WTC11 (cell line): ENCODE data around the gene MANBA. TPM values are rescaled to one million over a fixed set of nuclear protein-coding genes. Genes with fewer than 3 reads are reported as not detected.

Experiments
- ATAC-seq: fragments of 200-7000 bp; cut with Tn5 transposase; 2 replicates; pipeline ENCODE4 v1.10.0; 2021; ENCODE audit warnings: mild to moderate bottlenecking, moderate library complexity
- CTCF ChIA-PET: fragments of 300-600 bp; sonication (Branson Sonifier 250); formaldehyde crosslinking; loops from one replicate; lab custom pipeline; 2021; ENCODE audit warnings: antibody characterized with exemption; lab: Charles Lee
- POLR2A ChIA-PET: fragments of 350-600 bp; sonication (Branson Sonifier 250); formaldehyde crosslinking; loops from one replicate; lab custom pipeline; 2021; ENCODE audit warnings: antibody characterized with exemption; lab: Charles Lee
- DNase-seq: peaks from one replicate; pipeline ENCODE4 v3.0.0; 2021; ENCODE audit warnings: low spot score
- H3K27ac Mint-ChIP-seq: 2 replicates; pipeline ENCODE4 v1.8.0; 2021; ENCODE audit warnings: mixed read lengths
- H3K27me3 Mint-ChIP-seq: 2 replicates; pipeline ENCODE4 v1.8.0; 2021; ENCODE audit warnings: low read depth, mild to moderate bottlenecking, moderate library complexity, mixed read lengths
- H3K36me3 Mint-ChIP-seq: 2 replicates; pipeline ENCODE4 v1.8.0; 2021; ENCODE audit warnings: mixed read lengths
- H3K4me1 Mint-ChIP-seq: 2 replicates; pipeline ENCODE4 v1.8.0; 2022; ENCODE audit warnings: mixed read lengths
- H3K4me3 Mint-ChIP-seq: 2 replicates; pipeline ENCODE4 v1.8.0; 2021; ENCODE audit warnings: mild to moderate bottlenecking, moderate library complexity, mixed read lengths
- H3K9me3 Mint-ChIP-seq: 2 replicates; pipeline ENCODE4 v1.8.0; 2021; ENCODE audit warnings: mixed read lengths
- ATF6 ChIP-seq: sonication (generic); formaldehyde crosslinking; IDR thresholded peaks from 2 replicates; pipeline ENCODE4 v1.8.1; 2023; ENCODE audit warnings: mild to moderate bottlenecking, missing genetic modification reagents
- CBFB ChIP-seq: sonication (generic); formaldehyde crosslinking; IDR thresholded peaks from 2 replicates; pipeline ENCODE4 v1.8.1; 2022; ENCODE audit warnings: mild to moderate bottlenecking, low read depth, missing genetic modification reagents
- CREB1 ChIP-seq: sonication (generic); formaldehyde crosslinking; IDR thresholded peaks from 2 replicates; pipeline ENCODE4 v1.8.0; 2023; ENCODE audit warnings: mild to moderate bottlenecking, missing genetic modification reagents
- E2F4 ChIP-seq: sonication (generic); formaldehyde crosslinking; IDR thresholded peaks from 2 replicates; pipeline ENCODE4 v1.8.1; 2022; ENCODE audit warnings: low read depth, mild to moderate bottlenecking, moderate library complexity, missing genetic modification reagents, borderline replicate concordance
- E2F5 ChIP-seq: sonication (generic); formaldehyde crosslinking; IDR thresholded peaks from 2 replicates; pipeline ENCODE4 v1.8.1; 2022; ENCODE audit warnings: mild to moderate bottlenecking, moderate library complexity, missing genetic modification reagents
- FOXK1 ChIP-seq: sonication (generic); formaldehyde crosslinking; IDR thresholded peaks from 2 replicates; pipeline ENCODE4 v1.8.0; 2022; ENCODE audit warnings: mild to moderate bottlenecking, moderate library complexity, missing genetic modification reagents
- HMGXB4 ChIP-seq: sonication (generic); formaldehyde crosslinking; IDR thresholded peaks from 2 replicates; pipeline ENCODE4 v1.8.1; 2023; ENCODE audit warnings: mild to moderate bottlenecking, moderate library complexity, missing genetic modification reagents
- NR3C1 ChIP-seq: sonication (generic); formaldehyde crosslinking; conservative IDR thresholded peaks from 2 replicates; pipeline ENCODE4 v1.8.1; 2023; ENCODE audit warnings: low read depth, mild to moderate bottlenecking, missing genetic modification reagents
- PRRX2 ChIP-seq: fragments of 250-450 bp; sonication (Bioruptor Pico); IDR thresholded peaks from 2 replicates; pipeline ENCODE4 v1.8.0; 2021; ENCODE audit warnings: mild to moderate bottlenecking
- RORB ChIP-seq: fragments of 250-450 bp; sonication (Bioruptor Pico); IDR thresholded peaks from 2 replicates; pipeline ENCODE4 v1.9.0; 2021; ENCODE audit warnings: mild to moderate bottlenecking
- STAT6 ChIP-seq: sonication (generic); formaldehyde crosslinking; conservative IDR thresholded peaks from 2 replicates; pipeline ENCODE4 v1.8.1; 2023; ENCODE audit warnings: mild to moderate bottlenecking, low read depth, missing genetic modification reagents, moderate library complexity
- TEAD1 ChIP-seq: sonication (generic); formaldehyde crosslinking; IDR thresholded peaks from 2 replicates; pipeline ENCODE4 v1.8.0; 2022; ENCODE audit warnings: mild to moderate bottlenecking, missing genetic modification reagents
- total RNA-seq: library from RNA; stranded (reverse); gene quantifications from 3 replicates; pipeline ENCODE4 v1.2.3, GENCODE V29; 2021
- TF ChIP-seq, protein P1 (sequence below): sonication (generic); formaldehyde crosslinking; IDR thresholded peaks from 2 replicates; pipeline ENCODE4 v1.8.0; 2022; ENCODE audit warnings: mild to moderate bottlenecking, missing genetic modification reagents
- TF ChIP-seq, protein P2 (sequence below): sonication (generic); formaldehyde crosslinking; conservative IDR thresholded peaks from 2 replicates; pipeline ENCODE4 v1.8.1; 2022; ENCODE audit warnings: mild to moderate bottlenecking, missing genetic modification reagents
- TF ChIP-seq, protein P3 (sequence below): sonication (generic); formaldehyde crosslinking; IDR thresholded peaks from 2 replicates; pipeline ENCODE4 v1.8.1; 2023; ENCODE audit warnings: mild to moderate bottlenecking, missing genetic modification reagents, borderline replicate concordance
- TF ChIP-seq, protein P4 (sequence below): sonication (generic); formaldehyde crosslinking; IDR thresholded peaks from 2 replicates; pipeline ENCODE4 v1.8.0; 2022; ENCODE audit warnings: mild to moderate bottlenecking, missing genetic modification reagents
- TF ChIP-seq, protein P5 (sequence below): sonication (generic); formaldehyde crosslinking; IDR thresholded peaks from 2 replicates; pipeline ENCODE4 v1.8.0; 2023; ENCODE audit warnings: missing genetic modification reagents, mild to moderate bottlenecking, borderline replicate concordance

Gene MANBA
- total RNA-seq, 1 experiment from 2014 or later = 35.1 TPM

DNA sequence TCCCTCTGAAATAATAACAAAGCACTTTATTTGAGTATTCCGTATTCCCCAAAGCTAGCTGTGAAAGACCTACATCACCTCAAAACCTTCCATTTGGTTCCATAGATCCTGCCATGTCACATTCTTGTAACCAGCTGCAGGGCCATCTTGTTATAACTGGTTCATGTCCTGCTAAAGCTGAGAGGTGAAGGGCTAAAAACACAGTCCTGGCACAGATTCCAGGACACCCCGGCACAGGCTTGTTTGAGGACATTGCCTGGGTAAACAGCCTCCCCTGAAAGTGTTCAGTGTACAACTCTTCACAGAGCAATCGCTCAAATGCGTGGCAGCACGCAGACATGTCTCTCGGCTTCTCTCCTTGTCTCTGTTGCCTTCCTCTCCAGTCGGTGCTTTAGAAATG is 129.2 kb downstream of the MANBA start:
- H3K27me3 Mint-ChIP-seq = no peaks in the 10 kb centered on the region
- CTCF ChIA-PET = no interaction called here
- ATAC-seq (no peak), DNase-seq (no peak)
- no peak overlapping the region for H3K27ac Mint-ChIP-seq
- no peak overlapping the region for H3K4me3 Mint-ChIP-seq
- POLR2A ChIA-PET = no interaction called here
- no peaks in the 10 kb centered on the region for H3K4me1 Mint-ChIP-seq
- no peaks in the 10 kb centered on the region for H3K9me3 Mint-ChIP-seq
- H3K36me3 Mint-ChIP-seq = peaks cover 18% of the 10 kb centered on the region
- TF ChIP-seq STAT6 (no peak), FOXK1 (CRISPR knock-in tag) (no peak), CBFB (CRISPR knock-in tag) (no peak), TEAD1 (CRISPR knock-in tag) (no peak), ATF6 (CRISPR knock-in tag) (no peak), E2F4 (CRISPR knock-in tag) (no peak), NR3C1 (CRISPR knock-in tag) (no peak), HMGXB4 (CRISPR knock-in tag) (no peak), E2F5 (CRISPR knock-in tag) (no peak), RORB (no peak), CREB1 (CRISPR knock-in tag) (no peak), PRRX2 (CRISPR knock-in tag) (no peak)
- TF ChIP-seq, protein P1, sequence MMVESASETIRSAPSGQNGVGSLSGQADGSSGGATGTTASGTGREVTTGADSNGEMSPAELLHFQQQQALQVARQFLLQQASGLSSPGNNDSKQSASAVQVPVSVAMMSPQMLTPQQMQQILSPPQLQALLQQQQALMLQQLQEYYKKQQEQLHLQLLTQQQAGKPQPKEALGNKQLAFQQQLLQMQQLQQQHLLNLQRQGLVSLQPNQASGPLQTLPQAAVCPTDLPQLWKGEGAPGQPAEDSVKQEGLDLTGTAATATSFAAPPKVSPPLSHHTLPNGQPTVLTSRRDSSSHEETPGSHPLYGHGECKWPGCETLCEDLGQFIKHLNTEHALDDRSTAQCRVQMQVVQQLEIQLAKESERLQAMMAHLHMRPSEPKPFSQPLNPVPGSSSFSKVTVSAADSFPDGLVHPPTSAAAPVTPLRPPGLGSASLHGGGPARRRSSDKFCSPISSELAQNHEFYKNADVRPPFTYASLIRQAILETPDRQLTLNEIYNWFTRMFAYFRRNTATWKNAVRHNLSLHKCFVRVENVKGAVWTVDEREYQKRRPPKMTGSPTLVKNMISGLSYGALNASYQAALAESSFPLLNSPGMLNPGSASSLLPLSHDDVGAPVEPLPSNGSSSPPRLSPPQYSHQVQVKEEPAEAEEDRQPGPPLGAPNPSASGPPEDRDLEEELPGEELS = no peak
- TF ChIP-seq, protein P2, sequence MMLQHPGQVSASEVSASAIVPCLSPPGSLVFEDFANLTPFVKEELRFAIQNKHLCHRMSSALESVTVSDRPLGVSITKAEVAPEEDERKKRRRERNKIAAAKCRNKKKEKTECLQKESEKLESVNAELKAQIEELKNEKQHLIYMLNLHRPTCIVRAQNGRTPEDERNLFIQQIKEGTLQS (CRISPR knock-in tag) = no peak
- TF ChIP-seq, protein P3, sequence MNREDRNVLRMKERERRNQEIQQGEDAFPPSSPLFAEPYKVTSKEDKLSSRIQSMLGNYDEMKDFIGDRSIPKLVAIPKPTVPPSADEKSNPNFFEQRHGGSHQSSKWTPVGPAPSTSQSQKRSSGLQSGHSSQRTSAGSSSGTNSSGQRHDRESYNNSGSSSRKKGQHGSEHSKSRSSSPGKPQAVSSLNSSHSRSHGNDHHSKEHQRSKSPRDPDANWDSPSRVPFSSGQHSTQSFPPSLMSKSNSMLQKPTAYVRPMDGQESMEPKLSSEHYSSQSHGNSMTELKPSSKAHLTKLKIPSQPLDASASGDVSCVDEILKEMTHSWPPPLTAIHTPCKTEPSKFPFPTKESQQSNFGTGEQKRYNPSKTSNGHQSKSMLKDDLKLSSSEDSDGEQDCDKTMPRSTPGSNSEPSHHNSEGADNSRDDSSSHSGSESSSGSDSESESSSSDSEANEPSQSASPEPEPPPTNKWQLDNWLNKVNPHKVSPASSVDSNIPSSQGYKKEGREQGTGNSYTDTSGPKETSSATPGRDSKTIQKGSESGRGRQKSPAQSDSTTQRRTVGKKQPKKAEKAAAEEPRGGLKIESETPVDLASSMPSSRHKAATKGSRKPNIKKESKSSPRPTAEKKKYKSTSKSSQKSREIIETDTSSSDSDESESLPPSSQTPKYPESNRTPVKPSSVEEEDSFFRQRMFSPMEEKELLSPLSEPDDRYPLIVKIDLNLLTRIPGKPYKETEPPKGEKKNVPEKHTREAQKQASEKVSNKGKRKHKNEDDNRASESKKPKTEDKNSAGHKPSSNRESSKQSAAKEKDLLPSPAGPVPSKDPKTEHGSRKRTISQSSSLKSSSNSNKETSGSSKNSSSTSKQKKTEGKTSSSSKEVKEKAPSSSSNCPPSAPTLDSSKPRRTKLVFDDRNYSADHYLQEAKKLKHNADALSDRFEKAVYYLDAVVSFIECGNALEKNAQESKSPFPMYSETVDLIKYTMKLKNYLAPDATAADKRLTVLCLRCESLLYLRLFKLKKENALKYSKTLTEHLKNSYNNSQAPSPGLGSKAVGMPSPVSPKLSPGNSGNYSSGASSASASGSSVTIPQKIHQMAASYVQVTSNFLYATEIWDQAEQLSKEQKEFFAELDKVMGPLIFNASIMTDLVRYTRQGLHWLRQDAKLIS (CRISPR knock-in tag) = no peak
- TF ChIP-seq, protein P4, sequence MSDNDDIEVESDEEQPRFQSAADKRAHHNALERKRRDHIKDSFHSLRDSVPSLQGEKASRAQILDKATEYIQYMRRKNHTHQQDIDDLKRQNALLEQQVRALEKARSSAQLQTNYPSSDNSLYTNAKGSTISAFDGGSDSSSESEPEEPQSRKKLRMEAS = no peak
- TF ChIP-seq, protein P5, sequence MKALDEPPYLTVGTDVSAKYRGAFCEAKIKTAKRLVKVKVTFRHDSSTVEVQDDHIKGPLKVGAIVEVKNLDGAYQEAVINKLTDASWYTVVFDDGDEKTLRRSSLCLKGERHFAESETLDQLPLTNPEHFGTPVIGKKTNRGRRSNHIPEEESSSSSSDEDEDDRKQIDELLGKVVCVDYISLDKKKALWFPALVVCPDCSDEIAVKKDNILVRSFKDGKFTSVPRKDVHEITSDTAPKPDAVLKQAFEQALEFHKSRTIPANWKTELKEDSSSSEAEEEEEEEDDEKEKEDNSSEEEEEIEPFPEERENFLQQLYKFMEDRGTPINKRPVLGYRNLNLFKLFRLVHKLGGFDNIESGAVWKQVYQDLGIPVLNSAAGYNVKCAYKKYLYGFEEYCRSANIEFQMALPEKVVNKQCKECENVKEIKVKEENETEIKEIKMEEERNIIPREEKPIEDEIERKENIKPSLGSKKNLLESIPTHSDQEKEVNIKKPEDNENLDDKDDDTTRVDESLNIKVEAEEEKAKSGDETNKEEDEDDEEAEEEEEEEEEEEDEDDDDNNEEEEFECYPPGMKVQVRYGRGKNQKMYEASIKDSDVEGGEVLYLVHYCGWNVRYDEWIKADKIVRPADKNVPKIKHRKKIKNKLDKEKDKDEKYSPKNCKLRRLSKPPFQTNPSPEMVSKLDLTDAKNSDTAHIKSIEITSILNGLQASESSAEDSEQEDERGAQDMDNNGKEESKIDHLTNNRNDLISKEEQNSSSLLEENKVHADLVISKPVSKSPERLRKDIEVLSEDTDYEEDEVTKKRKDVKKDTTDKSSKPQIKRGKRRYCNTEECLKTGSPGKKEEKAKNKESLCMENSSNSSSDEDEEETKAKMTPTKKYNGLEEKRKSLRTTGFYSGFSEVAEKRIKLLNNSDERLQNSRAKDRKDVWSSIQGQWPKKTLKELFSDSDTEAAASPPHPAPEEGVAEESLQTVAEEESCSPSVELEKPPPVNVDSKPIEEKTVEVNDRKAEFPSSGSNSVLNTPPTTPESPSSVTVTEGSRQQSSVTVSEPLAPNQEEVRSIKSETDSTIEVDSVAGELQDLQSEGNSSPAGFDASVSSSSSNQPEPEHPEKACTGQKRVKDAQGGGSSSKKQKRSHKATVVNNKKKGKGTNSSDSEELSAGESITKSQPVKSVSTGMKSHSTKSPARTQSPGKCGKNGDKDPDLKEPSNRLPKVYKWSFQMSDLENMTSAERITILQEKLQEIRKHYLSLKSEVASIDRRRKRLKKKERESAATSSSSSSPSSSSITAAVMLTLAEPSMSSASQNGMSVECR (CRISPR knock-in tag) = no peak
